ENCODE measurements around the gene DNPEP.

DNPEP gene

DNA sequence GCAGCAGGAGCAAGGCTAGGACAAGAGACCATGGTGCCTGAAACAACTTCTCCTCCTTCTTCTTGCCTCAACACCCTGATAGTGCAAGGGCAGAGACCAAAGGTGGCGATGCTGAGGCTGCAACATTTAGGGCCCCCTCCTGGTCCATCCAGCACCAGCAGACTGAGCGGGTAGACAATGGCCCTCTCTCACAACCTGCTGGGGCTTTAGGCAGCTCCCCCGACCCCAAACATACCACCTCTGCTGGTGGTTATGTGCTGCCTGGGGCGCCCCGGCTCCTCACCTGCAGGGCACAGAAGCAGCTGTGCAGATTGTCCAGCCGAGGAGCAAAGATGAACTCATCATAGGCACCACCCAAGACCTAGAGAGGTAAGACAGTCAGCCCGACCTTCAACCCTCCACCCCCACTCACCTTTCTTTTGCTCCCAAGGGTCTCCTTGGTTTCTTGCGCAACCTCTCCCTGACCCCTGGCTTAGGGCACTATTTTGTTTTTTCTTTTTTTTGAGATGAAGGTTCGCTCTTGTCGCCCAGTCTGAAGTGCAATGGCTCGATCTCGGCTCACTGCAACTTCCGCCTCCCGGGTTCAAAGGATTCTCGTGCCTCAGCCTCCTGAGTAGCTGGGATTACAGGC is 3.5 kb downstream of the DNPEP start:
- no peak overlapping the region for H3K4me3 ChIP-seq (ENCODE audit: low read length)
- TF ChIP-seq, protein P1, sequence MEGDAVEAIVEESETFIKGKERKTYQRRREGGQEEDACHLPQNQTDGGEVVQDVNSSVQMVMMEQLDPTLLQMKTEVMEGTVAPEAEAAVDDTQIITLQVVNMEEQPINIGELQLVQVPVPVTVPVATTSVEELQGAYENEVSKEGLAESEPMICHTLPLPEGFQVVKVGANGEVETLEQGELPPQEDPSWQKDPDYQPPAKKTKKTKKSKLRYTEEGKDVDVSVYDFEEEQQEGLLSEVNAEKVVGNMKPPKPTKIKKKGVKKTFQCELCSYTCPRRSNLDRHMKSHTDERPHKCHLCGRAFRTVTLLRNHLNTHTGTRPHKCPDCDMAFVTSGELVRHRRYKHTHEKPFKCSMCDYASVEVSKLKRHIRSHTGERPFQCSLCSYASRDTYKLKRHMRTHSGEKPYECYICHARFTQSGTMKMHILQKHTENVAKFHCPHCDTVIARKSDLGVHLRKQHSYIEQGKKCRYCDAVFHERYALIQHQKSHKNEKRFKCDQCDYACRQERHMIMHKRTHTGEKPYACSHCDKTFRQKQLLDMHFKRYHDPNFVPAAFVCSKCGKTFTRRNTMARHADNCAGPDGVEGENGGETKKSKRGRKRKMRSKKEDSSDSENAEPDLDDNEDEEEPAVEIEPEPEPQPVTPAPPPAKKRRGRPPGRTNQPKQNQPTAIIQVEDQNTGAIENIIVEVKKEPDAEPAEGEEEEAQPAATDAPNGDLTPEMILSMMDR (IDR thresholded peaks at IDR 0.05; ENCODE audit: insufficient read depth, low read depth, low read length, missing control alignments): no peak
- no peak for DNase-seq (ENCODE audit: low read depth)

DNA sequence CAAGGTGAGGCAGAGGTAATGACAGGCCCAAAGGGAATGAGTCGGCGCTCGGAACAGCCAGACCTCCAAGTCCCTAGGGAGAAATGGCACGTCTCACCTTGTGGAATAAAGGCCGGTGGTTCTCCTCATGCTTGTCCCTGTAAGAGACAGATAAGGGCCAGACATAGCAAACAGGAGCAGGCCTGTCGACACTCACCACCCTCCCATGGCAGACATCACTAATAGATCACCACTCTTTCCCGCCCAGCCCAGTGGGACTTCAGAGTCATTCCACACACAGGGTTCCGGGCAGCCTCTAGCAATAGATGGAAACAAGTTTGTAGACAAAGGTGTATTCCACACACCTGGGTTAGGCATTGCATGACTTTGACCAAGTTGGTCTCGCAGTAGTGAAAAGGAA is 6.3 kb downstream of the DNPEP start:
- no peak overlapping the region for H3K4me3 ChIP-seq (ENCODE audit: low read length)
- TF ChIP-seq, protein P1 (IDR thresholded peaks at IDR 0.05; ENCODE audit: insufficient read depth, low read depth, low read length, missing control alignments): no peak
- no peak for DNase-seq (ENCODE audit: low read depth)

DNA sequence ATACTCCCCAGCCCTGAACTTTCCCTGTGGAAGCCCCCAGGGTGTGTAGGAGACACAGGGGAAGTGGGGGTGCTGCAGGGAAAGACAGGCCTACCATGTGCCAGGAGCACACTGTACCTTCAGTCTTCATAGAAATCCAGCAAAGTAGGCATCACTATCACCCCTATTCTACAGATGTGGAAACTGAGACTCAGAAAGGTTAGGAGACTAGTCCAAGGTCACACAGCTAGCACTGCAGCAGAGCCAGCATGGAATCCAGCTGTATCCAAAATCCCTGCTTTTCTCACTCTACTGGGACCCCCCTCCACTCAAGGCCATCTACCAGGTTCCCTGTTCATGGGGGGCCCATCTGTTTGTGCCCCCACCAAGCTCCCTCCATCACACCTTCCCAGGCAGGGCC is 6.8 kb downstream of the DNPEP start:
- no peak for DNase-seq (ENCODE audit: low read depth)
- no peak overlapping the region for H3K4me3 ChIP-seq (ENCODE audit: low read length)
- TF ChIP-seq, protein P1 (IDR thresholded peaks at IDR 0.05; ENCODE audit: insufficient read depth, low read depth, low read length, missing control alignments): no peak

DNA sequence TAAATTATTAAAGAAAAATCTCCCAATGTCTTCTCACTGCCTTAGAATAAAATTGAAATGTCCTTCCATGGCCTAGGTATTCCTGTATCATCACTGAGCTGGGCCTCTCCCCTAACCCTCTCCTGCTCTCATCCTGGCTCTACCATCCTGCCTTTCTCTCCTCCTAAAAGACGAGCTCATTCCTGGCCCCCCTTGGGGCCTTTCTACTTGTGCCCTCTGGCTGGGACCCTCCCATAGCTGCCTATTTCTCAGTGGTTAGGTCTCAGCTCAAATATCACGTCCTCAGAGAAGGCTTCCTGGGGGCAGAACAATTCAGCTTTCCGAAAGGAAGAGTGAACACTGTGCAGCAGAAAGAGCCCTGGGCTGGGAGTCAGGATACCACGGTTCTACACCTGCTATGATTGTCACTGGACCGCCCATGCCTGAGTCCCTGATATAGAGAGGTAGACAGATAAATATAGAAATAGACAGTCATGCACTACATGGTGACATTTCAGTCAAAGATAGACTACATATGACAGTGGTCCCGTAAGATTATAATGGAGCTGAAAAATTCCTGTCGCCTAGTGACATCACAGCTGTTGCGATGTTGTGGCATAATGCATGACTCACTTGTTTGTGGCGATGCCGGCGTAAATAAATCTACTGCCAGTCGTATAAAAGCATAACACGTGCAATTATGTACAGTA is 9.4 kb downstream of the DNPEP start:
- no peak overlapping the region for H3K4me3 ChIP-seq (ENCODE audit: low read length)
- DNase-seq (ENCODE audit: low read depth): no peak
- TF ChIP-seq, protein P1 (IDR thresholded peaks at IDR 0.05; ENCODE audit: insufficient read depth, low read depth, low read length, missing control alignments): no peak

DNA sequence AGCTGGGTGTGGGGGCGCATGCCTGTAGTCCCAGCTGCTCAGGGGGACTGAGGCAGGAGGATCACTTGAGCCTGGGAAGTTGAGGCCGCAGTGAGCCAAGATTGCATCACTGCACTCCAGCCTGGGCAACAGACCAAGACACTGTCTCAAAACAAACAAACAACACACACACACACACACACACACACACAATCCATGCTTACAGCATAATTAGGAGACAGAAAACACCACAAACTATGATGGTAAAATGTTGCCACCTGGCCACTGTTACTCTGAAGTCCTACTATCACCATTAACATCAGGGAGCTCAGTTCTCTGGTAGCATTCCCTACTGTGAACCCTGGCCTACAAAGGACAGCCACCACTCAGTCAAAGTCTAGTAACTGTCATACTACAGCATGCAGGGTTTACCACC is 18.3 kb downstream of the DNPEP start:
- H3K4me3 ChIP-seq (ENCODE audit: low read length): no peak overlapping the region
- TF ChIP-seq, protein P1 (IDR thresholded peaks at IDR 0.05; ENCODE audit: insufficient read depth, low read depth, low read length, missing control alignments): no peak
- peak; percentile 61 for DNase-seq (ENCODE audit: low read depth)

DNA sequence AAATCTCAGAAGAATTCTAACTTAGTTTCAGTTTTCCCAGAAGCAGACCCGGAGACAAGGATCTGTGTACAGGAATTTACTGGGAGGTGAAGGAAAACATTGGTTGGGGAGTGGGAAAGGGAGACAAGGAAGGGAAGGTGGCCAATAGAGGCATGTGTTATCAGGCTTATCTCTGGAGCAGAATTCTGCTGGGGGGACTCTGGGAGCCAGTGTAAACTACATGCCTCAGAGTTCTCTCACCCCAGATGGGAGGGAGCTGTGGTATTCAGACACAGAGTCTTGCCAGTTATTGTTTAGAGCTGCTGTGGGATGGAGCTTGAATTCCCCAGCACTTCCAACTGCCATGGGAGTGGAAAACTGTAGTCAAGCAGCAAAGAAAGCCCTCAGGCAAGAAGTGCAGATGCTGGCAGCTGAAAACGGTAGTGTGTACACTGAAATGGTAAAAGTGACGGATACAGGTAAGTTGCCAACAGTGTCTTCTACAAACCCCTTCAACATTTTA is 19.0 kb downstream of the DNPEP start:
- H3K4me3 ChIP-seq (ENCODE audit: low read length): no peak overlapping the region
- peak; percentile 22 for DNase-seq (ENCODE audit: low read depth)
- TF ChIP-seq, protein P1 (IDR thresholded peaks at IDR 0.05; ENCODE audit: insufficient read depth, low read depth, low read length, missing control alignments): no peak

All from epithelial cell of esophagus (primary cell).